Stimulated activated CD8-positive, alpha-beta memory T cell treated with anti-CD3 and anti-CD28 coated beads, Interleukin-2, amount 100 ng/mL, for 48 hours (primary cell): Measurements from ENCODE around the gene HNRNPM.
A peak's percentile ranks its signal among the peaks of the same experiment; 100 is the strongest.

ENCODE experiments used
- DNase-seq, 2 donors: peaks; one replicate each; pipeline ENCODE4 v3.0.0-alpha.2; 2020; ENCODE audit warnings: low read depth in 2 of 2

HNRNPM gene

DNA sequence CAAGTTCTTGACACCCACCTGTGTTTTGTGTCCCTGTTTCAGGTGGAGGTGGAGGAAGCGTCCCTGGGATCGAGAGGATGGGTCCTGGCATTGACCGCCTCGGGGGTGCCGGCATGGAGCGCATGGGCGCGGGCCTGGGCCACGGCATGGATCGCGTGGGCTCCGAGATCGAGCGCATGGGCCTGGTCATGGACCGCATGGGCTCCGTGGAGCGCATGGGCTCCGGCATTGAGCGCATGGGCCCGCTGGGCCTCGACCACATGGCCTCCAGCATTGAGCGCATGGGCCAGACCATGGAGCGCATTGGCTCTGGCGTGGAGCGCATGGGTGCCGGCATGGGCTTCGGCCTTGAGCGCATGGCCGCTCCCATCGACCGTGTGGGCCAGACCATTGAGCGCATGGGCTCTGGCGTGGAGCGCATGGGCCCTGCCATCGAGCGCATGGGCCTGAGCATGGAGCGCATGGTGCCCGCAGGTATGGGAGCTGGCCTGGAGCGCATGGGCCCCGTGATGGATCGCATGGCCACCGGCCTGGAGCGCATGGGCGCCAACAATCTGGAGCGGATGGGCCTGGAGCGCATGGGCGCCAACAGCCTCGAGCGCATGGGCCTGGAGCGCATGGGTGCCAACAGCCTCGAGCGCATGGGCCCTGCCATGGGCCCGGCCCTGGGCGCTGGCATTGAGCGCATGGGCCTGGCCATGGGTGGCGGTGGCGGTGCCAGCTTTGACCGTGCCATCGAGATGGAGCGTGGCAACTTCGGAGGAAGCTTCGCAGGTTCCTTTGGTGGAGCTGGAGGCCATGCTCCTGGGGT lies 41.0 kb downstream of the HNRNPM start:
- no peak for DNase-seq

DNA sequence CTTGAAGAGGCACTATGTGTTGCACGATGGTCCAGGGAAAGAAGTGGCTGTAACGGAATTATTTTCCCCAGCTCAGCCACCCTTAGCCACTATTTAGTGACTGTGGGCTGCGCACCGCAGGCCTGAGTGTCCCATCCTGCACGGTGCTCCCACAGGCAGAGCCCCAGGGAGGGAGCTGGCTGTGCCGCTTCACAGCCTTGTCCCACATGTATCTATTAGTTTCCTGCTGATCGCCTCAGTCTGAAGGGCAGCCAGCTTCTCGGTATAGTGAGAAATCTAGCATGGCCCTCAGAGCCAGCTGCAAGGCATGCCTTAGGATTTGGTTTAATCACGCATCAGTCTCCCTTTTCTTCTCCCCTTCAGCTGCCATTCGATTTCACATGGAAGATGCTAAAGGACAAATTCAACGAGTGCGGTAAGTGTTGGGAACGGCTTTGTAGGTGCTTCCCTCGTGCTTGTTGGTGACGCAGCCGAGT lies 41.9 kb downstream of the HNRNPM start:
- no peak for DNase-seq

GRCh38 chr19:8487137-8487851 lies 42.5 kb downstream of the HNRNPM start:
- DNase-seq: peak; percentile 34 to 44

DNA sequence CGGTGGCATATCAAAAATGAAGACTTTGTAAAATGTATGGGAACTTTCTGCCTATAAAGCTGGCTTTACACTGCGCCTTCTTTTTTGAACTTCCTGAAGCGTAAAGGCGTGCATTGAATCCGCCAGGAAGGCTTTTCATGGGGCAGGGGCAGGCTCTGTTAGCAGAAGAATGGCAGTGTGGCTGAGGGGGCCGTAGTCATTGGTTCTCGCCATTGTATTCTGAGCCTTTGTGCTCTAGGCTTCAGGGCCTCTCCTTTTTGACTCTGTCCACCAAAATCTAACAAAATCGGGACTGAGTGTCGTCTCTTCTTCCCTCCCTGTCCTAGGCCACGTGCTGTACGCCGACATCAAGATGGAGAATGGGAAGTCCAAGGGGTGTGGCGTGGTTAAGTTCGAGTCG lies 43.6 kb downstream of the HNRNPM start:
- DNase-seq: no peak

DNA sequence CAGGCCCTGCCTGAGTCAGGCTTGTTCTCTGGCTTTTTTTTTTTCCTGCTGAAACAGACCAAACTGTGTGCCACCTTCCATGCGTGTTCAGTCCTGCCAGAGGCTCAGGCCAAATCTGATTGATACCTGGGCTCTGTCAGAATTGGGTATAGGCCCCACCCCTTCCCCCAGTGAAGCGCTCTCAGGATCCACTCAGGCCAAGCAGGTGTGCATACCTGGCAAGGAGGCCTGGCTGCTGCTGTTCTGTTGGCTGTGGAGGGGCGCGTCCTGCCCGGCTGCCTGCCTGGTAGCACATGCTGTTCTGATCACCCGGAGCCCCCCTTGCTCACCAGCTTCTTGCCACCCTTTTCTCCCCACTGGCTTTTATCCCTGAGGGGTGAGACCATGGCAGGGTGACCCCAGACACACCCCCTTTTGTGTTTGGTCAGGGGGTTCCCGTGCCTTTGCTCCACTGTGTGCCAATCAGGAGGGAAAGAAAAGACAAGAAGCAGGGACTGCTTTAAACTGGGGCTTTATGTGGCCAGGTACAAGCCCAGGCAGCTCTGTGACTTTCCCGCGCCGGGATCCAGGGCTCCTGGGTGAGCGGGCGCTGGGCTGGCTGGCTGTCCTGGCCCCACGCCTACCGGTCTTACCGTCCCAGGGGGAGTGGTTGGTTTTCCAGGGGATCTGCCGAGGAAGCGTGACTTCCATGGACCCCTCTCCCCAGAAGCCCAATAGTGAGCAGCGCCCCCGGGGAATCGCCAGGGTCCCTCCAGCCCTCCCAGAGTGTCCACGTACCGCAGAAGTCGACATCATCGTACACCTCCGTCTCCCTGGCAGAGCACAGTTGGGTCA lies 45.0 kb downstream of the HNRNPM start:
- DNase-seq: no peak

- no peak for DNase-seq
Observed at GRCh38 chr19:8490395-8490760, 45.6 kb downstream of the HNRNPM start.

GRCh38 chr19:8490873-8491272 lies 46.1 kb downstream of the HNRNPM start:
- no peak for DNase-seq

DNA sequence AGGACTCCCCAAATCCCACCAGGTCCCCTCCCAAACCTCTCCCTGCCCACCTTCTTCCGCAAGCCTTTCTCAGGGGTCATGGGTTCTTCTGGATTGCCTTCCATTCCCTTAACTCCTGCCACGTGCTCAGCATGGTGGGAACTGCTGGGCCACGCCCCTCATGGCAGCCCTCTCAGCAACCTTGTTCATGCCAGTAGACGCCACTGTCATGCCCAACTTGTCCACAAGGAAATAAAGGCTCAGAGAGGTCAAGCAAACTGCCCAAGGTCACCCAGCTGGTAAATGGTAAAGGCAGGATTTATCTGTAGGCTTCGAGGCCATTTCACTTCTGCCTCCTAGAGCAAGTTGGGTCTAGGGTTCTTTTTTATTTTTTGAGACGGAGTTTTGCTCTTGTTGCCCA lies 46.8 kb downstream of the HNRNPM start:
- no peak for DNase-seq

- DNase-seq: no peak
Observed at GRCh38 chr19:8494158-8494557, 49.4 kb downstream of the HNRNPM start.

- DNase-seq: no peak
Observed at GRCh38 chr19:8498295-8498694, 53.5 kb downstream of the HNRNPM start.

GRCh38 chr19:8499048-8499833 lies 54.5 kb downstream of the HNRNPM start:
- no peak for DNase-seq

DNA sequence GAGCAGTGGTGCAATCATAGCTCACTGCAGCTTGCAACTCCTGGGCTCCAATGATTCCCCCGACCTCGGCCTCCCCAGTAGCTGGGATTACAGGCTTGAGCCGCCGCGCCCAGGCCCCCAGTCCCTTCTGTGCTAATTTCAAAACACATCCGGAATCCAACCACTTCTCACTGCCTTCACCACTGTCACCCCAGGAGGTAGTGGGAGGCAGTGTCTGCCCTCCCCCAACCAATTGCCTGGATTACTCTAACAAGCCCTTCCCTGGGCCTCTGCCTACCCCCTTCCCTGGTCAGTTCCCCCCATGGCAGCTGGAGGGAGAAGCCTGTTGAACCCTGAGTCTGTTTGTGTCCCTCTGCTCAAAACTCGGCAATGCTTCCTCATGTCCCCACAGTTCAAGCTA lies 55.4 kb downstream of the HNRNPM start:
- DNase-seq: no peak

GRCh38 chr19:8501516-8501915 lies 56.7 kb downstream of the HNRNPM start:
- DNase-seq: no peak

DNA sequence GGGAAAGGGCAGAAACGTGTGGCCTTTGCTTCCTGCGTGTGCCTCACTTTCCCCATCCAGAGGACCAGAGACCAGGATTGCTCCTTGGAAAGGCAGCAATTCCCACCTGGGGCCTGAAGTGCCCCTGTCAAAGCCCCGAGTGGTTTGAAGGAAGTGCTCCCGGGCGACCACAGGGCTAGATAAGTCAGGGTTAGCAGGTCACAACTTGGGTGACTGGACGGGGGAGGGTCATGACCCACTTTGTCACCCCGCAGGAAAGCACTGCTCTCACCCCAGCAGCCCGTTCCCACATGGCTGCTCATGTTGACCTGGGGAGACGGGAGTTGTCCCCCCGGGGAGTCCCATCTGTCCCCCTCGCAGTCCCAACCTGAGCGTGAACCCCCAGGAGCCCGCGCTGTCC lies 57.2 kb downstream of the HNRNPM start:
- DNase-seq: no peak

DNA sequence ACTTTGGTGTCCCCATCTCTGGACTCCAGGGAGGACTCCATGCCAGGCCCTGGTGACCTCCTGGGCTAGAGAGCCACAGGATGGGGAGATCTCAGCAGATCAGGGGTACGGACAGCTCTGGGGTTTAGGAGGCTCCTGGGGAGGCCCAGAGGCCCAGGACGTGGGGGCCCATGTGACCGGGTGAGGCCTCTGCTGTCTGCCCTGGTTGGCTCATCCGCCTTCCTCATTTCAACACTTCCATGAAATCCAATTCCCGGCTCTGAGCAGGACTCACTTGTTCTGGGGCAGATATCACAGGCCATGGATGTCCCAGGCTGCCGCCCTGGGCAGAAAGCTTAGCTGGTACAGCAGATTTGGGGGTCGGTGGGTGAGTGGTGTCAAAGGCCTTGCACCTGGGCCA lies 58.7 kb downstream of the HNRNPM start:
- DNase-seq: no peak

GRCh38 chr19:8504171-8504570 lies 59.4 kb downstream of the HNRNPM start:
- no peak for DNase-seq

- DNase-seq: no peak
Observed at GRCh38 chr19:8504919-8505318, 60.1 kb downstream of the HNRNPM start.

DNA sequence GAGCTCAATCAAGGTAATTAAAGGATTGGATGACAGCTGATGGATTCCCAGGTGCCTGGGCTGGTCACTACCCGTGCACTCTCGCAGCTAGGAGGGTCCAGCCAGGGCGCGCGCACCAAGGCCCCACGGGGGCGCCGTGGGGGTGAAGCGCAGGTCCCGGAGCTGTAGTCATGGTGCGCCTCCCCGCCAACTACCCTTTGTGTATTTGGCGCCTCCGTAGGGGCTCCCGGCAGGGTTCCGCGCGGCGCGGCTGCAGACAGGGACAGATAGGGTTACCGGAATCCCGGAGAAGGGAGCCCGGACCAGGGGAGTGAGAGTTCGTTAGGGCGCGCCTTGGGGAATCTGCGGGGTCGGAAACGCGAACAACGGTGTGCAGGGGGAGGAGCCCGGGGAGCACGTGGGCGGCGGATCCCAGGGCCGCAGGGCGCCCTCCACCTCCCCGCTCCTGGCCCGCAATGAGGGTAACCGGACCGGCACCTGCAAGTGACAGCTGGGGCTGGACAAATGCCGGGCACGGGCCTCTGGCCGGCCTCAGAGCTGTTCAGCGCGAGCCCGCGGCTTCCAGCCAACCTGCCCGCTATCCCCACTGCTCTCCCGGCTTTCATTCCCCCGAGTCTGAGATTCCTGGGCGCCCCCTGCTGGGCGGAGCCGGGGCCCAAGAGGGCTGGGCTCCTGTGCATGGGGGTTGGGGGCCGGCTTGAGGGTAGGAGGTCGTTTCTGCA lies 61.1 kb downstream of the HNRNPM start:
- peak; percentile 61 to 64 for DNase-seq

GRCh38 chr19:8506402-8506957 lies 61.7 kb downstream of the HNRNPM start:
- DNase-seq: no peak

GRCh38 chr19:8510589-8511115 lies 65.9 kb downstream of the HNRNPM start:
- no peak for DNase-seq
